HG03571 (cell line): ENCODE results near the gene MRPS21.

ENCODE experiments used
- ATAC-seq: cut with Tn5 transposase; IDR thresholded peaks from one replicate; pipeline ENCODE4 v1.9.1; 2021; ENCODE audit not compliant: unreplicated experiment

The MRPS21 gene

DNA sequence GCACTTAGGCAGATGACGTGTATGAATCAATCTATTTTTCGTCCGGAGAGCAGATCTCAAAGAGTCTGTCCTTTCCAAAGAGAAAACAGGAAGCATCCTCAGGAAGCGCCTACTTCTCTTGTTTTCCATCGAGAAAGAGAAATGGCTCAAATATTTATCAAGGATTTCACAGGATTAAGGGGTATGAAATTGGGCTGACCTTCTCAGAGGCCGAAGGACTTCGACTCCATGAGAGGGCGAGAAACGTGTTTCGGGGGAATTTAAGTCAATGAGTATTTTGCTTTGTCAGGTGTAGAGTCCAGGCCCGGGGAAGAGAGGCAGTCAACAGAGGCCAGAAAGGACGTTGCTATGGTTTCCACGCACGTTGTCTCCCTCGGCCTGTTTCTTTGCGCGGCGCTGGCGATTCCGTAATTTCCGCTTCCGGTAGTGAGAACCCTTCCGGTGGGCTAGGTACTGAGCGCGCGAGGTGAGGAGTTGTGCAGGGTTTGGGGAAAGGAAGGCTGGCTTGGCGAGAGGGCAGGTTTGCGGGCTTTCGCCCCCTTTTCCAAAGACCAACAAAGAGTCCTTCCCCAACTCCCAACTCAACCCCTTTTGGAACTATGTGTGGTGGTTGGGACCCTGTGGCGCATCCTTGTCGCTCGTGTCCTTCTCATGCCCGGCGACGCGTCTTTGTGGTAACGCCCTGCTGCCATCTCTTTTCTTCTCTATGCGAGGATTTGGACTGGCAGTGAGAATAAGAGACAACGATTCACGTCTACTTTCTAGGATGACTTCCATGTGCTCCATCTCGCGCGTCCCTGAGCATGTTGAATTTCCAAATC, at the start of gene MRPS21:
MRPS21 (plus strand) TSS at position 429 of the 821 bp plus-strand sequence. CDS start 506 bp downstream, outside the sequence.
- peak; percentile 94 for ATAC-seq

DNA sequence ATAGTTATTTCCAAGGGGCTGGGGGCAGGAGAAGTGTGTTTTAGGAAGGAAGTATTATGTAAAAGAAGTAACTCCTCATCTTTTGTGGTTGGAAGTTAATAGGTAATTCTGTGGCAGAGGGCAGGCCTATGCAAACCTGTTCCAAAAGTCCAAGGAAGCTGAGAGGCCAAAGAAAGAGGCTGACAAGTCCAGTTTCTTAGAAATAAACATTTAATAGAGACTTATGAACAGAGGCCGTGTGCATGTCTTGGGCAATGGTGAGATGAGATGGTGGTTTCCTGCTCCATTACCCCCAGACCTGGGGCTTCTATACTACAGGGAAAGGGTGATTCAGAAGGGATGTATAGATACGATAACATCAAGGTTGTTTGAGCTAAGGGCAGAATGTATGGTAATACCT, 43.7 kb upstream of the MRPS21 start:
- ATAC-seq = no peak

DNA sequence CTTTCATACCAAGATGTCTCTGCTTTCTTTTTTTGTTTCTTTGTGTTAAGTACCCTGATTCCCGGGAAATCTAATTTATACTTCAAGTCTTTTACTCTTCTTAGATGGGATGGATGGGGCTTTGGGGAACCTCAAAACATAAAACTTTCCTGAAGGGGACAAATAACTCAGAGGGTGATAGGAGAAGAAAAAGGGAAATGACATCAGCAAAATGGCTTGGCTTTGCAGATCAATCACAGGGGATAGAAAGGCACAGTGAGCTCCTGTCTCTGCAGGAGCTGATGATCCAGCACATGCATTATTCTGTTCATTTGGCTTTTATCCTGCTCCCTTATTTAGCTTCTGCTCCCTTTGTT, 37.5 kb upstream of the MRPS21 start:
- ATAC-seq = no peak

DNA sequence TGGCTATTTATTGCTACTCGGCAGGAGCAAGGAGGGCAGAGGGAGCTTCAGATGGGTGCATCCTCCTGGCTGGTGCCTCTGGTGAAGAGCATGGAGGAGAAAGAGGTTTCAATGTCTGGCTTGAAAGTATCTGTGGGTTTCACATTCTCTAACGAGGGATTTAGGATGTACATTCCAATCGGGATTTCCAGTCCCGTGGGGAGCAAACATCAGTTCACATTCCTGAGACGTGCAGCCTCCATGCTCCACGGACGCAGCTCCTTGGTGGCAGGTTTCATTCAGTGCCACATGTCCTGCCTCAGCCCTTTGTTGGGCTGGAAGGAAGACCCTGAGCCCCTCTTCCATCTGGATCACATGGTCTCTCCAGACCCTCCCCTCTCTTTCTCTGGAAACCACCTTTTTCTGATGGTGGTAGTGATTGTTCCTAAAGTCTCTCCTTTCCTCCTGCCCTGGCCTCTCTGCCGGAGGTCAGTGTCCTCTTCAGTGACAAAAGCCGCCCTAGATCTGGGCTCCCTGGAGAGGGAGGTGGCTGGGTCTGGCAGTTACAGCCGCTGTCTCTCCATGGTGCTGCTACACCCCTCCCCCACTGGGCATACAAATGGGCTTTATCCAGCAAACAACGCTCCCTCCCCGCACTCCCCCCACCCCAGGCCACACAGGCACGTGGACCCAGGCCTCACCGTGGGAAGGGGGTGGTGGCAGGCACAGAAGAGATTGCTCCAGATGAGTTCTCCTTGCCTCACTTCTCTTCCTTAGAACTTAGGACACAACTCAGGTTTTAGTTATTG, 36.9 kb upstream of the MRPS21 start:
- ATAC-seq = no peak

DNA sequence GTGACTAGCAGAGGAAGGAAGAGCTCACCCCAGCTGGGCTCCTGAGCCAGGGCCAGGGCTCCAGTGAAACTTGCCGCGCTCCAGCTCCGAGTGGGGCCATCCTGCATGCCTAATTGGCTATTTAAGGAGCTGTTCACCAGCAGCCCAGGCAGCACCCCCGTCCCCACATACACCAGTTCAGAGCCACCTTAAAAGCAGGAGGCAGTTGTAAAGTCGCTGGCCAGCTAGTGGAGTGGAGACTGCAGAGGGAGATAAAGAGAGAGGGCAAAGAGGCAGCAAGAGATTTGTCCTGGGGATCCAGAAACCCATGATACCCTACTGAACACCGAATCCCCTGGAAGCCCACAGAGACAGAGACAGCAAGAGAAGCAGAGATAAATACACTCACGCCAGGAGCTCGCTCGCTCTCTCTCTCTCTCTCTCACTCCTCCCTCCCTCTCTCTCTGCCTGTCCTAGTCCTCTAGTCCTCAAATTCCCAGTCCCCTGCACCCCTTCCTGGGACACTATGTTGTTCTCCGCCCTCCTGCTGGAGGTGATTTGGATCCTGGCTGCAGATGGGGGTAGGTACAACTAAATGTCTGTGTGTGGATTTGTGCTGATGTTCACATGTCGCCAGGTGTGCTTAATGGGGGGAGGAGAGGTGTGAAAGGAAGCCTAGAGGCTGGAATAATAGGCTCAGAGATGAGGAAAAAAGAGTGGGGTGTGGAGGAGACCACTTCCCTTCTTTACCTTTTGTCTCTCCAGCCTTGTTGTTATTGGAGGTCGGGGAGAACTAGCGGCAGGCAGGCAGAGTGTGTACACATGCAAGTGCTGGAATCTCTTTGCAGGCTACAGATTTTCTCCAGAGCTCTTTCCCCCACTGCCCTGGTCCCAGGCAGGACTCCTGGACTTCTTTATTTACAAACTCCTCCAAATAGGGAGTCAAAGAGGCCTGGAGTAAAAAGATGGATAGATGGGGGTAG, 35.8 kb upstream of the MRPS21 start, which contains the start of gene CA14:
CA14 (plus strand) TSS at position 151 of the 962 bp plus-strand sequence; CDS start at position 506, 355 bp downstream.
- ATAC-seq = no peak

DNA sequence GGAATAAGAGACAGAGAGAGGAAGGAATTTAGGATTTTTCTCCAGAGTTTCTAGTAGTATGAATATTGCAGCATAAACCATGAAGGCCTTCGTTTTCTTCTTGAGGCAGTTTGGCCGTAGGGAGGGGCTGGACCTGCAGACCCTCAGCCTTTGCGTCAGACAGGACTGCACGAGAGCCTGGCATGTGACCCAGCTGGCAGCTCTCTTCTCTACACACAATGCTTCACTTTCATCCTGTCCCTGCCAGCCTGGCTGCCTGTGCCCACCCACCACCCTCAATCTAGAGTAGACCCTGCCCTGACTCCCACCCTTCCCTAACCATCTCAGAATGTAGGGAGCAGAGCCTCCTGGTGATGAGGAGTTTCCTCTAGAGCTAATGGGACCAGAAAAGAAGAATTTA, 34.4 kb upstream of the MRPS21 start:
- ATAC-seq = no peak

DNA sequence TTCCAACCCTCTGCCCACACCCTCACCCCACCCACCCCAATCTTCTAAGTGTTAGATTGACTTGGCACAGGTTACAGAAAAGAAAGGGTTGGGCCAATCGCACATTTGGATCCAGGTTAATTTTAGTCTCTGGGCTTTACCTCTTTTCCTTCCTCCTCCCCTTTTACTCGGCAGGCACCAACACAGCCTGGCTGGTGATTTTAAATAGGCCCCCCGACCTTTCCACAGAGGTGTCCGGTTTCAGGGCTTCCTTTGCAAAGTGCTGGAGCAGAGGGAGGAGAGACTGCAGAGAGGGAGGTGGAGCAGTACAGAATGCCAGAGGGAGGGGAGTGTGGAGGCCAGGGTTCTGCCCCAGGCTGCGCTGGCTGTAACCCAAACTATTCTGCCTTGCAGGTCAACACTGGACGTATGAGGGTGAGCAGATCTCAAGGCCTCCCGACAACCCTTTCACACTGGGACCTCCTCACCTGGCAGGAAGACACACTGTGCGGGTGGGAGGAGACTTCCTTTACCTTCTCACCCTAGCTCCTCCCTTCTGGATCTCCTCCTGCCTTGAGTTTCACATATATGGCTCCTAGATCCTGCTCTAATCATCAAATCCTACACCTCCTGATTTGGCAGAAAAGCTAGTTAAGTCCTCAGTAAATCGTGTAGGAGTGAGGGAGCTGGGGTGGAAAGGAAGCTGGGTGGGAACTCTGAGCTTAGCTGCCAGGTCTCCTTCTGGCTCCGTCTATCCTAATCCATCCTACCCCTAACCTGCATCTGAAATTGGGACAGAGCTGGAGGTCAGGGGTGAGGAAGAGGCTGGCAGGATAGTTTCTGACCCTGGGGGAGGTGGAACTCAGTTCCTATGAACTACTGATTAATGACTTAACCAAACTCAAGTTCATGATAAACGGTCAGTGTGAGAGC, 33.6 kb upstream of the MRPS21 start:
- no peak for ATAC-seq

DNA sequence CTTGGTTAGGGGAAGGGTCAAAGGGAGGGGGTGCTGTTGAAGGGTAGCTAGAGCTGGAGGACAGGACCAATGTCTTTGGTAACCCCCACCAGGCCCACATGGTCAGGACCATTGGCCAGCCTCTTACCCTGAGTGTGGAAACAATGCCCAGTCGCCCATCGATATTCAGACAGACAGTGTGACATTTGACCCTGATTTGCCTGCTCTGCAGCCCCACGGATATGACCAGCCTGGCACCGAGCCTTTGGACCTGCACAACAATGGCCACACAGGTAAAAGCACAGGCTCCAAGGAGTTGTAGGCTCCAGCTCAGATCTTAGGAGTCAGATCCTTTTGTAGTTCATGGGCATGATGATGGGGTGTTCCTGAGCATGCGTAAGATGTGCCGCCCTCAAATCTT, 32.3 kb upstream of the MRPS21 start:
- no peak for ATAC-seq

DNA sequence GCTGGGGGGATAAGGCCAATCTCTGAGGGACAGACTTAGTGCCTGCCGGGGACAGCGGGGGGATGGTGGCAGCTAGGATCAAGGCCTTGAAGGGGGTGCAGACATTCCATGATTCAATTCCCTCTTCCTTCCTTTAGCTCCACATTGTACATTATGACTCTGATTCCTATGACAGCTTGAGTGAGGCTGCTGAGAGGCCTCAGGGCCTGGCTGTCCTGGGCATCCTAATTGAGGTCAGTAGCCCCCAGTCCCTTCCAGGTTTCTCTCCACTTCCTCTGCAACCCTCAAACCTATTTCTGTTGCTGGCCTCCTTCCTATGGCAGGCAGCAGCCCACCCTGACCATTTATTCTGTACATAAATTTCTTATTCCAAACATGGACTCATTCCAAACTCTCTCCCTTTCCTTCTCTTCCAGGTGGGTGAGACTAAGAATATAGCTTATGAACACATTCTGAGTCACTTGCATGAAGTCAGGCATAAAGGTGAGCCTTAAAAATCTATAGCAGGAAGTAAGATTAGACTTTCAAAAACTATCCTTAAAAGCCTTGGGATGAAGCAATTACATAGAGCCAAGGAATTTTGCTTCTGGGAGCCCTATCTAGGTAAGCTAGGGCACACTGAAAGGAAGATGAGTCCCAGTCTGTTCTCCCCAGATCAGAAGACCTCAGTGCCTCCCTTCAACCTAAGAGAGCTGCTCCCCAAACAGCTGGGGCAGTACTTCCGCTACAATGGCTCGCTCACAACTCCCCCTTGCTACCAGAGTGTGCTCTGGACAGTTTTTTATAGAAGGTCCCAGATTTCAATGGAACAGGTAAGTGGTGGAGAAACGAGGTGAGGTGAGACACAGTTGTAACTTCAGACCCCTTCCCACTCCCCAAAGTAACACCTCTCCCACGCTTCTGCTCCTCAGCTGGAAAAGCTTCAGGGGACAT, 31.0 kb upstream of the MRPS21 start:
- ATAC-seq = no peak

DNA sequence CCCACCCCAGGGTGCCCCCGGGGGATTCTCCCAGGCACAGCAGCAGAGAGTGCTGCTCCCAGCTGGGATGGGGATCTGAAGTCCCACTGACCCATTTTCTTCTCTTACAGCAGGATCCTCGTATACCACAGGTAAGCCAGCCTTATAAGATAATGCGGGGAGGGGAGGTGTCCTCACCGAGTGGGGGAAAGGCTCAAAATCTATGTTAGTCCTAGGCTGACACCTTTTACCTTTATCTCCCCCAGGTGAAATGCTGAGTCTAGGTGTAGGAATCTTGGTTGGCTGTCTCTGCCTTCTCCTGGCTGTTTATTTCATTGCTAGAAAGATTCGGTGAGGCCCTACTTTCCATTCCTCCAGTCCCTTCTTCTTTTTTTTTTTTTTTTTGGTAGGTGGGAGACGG, 30.1 kb upstream of the MRPS21 start:
- no peak for ATAC-seq

DNA sequence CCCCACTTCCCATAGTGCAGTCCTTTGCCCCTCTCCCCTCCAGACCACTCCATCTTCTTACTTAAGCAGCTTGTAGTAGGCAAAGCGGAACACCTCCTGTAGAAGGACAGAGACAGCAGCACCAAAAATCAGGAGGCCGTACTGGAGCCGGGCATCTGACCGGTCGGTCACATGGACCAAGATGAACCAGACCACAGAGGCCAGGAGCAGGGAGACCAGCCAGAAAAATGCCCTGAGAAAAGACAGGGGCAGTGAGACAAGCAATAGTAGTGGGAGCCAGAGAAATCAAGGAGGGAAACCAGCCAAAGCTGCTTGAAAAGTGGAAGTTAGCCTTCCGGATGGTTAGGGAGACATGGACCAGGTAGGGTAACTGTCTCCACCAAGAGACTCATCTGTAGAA, 25.8 kb upstream of the MRPS21 start:
- ATAC-seq = no peak

DNA sequence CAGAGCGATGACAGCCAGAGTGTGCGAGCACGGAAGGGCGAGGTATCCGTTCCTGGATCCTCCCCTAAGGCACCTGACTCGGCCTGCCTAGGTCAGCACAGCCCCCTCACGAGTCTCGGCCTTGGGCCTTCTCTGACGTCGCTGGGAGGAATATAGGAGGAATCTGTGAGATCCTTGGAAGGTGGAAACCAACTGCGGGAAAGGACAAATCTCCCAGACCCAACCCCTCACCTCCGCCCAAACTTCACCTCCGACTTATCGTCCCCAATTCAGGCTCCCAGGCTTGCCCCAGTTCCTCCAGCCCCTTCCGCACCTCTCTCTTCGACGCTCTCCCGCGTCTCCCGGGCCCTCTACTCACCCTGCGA, 25.3 kb upstream of the MRPS21 start:
- ATAC-seq = no peak

DNA sequence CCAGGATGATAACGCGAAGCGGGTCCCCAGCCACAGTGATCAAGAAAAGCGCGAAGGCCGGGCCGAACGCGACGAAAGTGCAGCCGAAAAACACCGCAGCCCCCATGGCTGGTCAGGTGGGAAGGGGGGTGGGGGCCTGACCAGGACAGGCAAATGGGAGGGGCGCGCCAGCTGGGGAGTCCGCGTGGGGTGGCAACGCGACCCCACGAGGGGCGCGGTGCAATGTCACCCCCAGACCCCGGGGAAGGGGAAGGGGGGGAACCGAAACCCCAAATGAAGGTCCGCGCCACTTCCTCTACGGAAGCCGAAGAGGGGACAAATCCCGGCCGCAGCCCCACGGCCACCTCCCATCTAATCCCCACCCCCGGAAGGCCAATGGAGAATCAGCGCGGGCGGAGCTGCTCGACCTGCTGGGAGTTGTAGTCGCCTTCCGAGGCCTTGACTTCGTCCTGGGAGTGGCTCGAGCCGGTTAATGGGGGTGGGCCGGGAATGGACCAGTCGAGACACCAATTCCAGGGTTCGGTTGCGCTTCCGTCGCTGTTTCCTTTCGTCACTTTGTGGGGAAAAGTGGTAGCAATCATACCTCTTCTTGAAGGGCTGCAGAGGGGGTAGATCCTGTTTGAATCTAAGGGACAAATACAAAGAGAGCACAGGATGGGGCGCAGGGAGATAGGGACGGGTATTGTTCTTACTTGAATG, 24.8 kb upstream of the MRPS21 start, which contains the start of gene APH1A:
APH1A (minus strand) TSS at position 312 of the 699 bp plus-strand sequence; CDS start at position 106, 206 bp downstream.
- peak; percentile 80 for ATAC-seq

DNA sequence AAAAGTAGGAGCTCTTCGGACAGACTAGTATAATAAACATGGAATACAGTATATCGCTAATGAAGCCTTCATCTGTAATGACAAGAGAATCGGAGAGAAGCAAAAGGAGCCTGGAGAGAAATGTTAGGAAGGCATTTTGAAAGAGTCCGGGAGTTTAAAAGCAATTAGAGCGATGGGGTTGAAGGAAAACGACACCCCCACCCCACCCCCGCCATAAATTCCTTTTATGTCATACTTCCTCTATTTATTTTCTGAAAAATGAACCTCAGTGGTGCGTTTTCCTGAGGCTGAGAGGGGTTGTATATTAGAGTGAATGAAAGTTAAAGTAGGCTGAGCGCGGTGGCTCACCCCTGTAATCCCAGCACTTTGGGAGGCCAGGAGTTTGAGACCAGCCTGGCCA, 24.2 kb upstream of the MRPS21 start:
- ATAC-seq = no peak

DNA sequence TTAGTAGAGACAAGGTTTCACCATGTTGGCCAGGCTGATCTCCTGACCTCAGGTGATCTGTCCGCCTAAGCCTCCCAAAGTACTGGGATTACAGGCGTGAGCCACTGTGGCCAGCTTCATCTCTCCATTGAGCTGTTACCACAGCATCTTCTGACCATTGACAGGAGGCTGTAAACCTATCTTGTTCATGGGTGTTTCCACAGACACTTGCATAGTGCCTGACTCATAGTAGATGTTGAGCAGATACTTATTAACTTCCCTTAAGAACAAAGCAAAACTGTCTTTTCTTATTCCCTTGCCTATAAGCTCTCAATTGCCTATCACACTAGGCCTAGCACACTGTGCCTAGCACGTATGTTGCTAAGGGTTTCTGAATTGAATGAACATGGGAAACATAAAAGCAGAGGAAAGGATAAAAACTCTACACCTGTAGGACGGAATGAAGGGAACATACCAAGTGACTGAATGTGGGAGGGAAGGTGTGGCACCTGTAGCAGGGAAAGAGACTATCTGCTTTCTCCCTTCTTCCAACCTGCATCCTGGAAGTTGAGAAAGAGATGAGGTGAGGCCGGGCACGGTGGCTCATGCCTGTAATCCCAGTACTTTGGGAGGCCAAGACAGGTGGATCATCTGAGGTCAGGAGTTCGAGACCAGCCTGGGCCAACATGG, 22.2 kb upstream of the MRPS21 start:
- ATAC-seq = no peak

DNA sequence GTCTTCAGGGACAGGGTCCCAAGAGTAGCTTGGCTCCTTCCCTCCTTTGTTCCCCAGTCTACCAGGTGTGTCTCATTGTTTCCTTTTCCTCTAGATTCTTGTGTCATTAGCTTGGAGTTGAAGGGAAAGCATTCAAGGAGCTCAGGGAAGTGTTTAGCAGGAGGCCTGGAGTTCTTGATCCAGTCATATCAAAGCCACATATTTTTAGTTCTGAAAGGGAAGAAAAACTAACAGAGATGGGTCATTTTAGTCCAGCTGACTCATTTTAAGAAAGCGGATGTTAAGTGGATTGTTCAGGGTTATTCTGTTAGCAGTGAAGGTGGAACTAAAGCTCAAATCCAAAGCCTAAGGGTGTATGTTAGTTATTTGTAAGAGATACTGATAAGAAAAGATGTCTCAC, 20.4 kb upstream of the MRPS21 start:
- no peak for ATAC-seq

DNA sequence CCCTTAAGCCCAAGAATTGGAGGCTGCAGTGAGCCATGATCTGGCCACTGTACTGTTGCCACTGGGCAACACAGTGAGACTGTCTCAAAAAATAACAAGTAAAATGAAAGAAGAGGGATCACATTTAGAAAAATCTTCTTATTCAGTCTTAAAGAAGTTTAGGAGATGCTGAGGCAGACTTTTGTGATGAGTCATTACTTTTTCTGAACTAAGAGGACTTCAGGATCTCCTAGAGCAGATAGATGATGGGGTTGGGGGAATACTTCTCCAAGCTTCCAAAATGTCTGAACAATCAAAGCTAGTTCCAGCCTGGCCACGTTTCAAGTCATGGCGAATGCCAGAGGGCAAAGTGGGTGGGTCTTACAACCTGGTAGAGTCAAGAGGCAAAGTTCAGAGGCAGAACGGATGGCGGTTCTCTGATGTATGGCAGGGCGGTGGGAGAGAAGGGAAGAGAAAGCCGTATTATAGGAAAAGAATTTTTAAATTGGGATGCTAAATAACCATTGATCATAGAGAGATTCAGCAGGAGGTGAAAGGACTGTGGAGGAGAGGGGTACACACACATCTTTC, 13.4 kb upstream of the MRPS21 start:
- ATAC-seq = no peak
